K562 (cell line): ENCODE results near the gene OPRL1. TPM values are rescaled to one million over a fixed set of nuclear protein-coding genes. Genes with fewer than 3 reads are reported as not detected.

Source experiments
- ATAC-seq: fragments of 200-7000 bp; cut with Tn5 transposase; 3 replicates; pipeline ENCODE4 v1.9.1; 2020; ENCODE audit warnings: moderate library complexity
- BruUV-seq: library from RNA; stranded (reverse); fragments of 400-500 nt; replicated peaks from 2 replicates; lab custom pipeline; 2021; lab: Mats Ljungman, UMichigan
- CTCF ChIA-PET: fragments of 300-600 bp; formaldehyde crosslinking; extraction: SDS; loops from one replicate; lab custom pipeline; 2021; ENCODE audit warnings: low intra/inter-chr PET ratio; lab: Yijun Ruan, JAX
- POLR2A ChIA-PET: fragments of 300-600, 350-650 bp; sonication (Branson Sonifier 250); formaldehyde crosslinking; extraction: SDS; loops from one replicate; lab custom pipeline; 2021; ENCODE audit warnings: antibody characterized with exemption, inconsistent platforms; lab: Yijun Ruan, JAX
- DNase-seq, 4 experiments: peaks; one replicate each; pipeline versions ENCODE4 v3.0.0 to v3.0.0-alpha.2; 2011 to 2018; ENCODE audit warnings: low spot score in 3 of 4, mixed read lengths in 3 of 4; ENCODE audit errors: extremely low read depth in 1 of 4
- FAIRE-seq: peaks from 2 replicates; lab custom pipeline; 2011; peaks lifted over from hg19 to GRCh38; lab: Jason Lieb, UNC
- H2AFZ ChIP-seq: 2 replicates; pipeline ENCODE4 v1.6.0; 2011; ENCODE audit warnings: low read depth, low read length, control low read depth, inconsistent platforms
- H3K27ac ChIP-seq: fragments of 200-600 bp; 3 replicates; pipeline ENCODE4 v1.8.0; 2011; ENCODE audit warnings: low read depth, mild to moderate bottlenecking, control low read depth, inconsistent platforms, low read length, moderate library complexity, mixed read lengths; ENCODE audit errors: extremely low read depth
- H3K27me3 ChIP-seq, 2 experiments: fragments of 300-600 bp in 1 of 2; 2 replicates in 1 of 2; 3 replicates in 1 of 2; pipeline versions ENCODE4 v1.6.0 to v1.8.0; 2011; ENCODE audit warnings: inconsistent platforms in 2 of 2, low read length in 2 of 2, mild to moderate bottlenecking in 1 of 2, mixed read lengths in 1 of 2, moderate library complexity in 1 of 2; ENCODE audit not compliant: control insufficient read depth in 2 of 2, insufficient read depth in 2 of 2
- H3K36me3 ChIP-seq: fragments of 300-600 bp; 3 replicates; pipeline ENCODE4 v1.8.0; 2011; ENCODE audit warnings: mild to moderate bottlenecking, low read length, inconsistent platforms; ENCODE audit not compliant: control insufficient read depth, insufficient read depth
- H3K4me1 ChIP-seq, 2 experiments: fragments of 200-600 bp in 1 of 2; replicated peaks in 1 of 2; 2 replicates in 1 of 2; 3 replicates in 1 of 2; pipeline versions ENCODE4 v1.5.1 to v1.8.0; 2011; ENCODE audit warnings: inconsistent platforms in 2 of 2, low read length in 2 of 2, mild to moderate bottlenecking in 1 of 2, mixed read lengths in 1 of 2, moderate library complexity in 1 of 2; ENCODE audit not compliant: control insufficient read depth in 2 of 2, insufficient read depth in 2 of 2
- H3K4me2 ChIP-seq: 2 replicates; pipeline ENCODE4 v1.6.1; 2011; ENCODE audit warnings: low read length, control low read depth, inconsistent platforms, mixed read lengths; ENCODE audit not compliant: insufficient read depth
- H3K4me3 ChIP-seq: fragments of 200-600 bp; sonication (generic), shearing (Covaris generic); 2 replicates; pipeline ENCODE4 v1.5.1; 2016; ENCODE audit warnings: control low read depth, inconsistent platforms
- H3K79me2 ChIP-seq: fragments of 200-600 bp; 3 replicates; pipeline ENCODE4 v1.8.0; 2011; ENCODE audit warnings: low read length, inconsistent platforms; ENCODE audit not compliant: control insufficient read depth, insufficient read depth
- H3K9ac ChIP-seq, 2 experiments: 2 replicates each; pipeline versions ENCODE4 v1.6.0 to v1.6.1; 2011; ENCODE audit warnings: low read depth in 2 of 2, low read length in 2 of 2, control low read depth in 1 of 2, inconsistent platforms in 1 of 2, mild to moderate bottlenecking in 1 of 2, mixed read lengths in 1 of 2; ENCODE audit not compliant: insufficient read depth in 1 of 2
- H3K9me1 ChIP-seq: one replicate; pipeline ENCODE4 v1.6.0; 2011; ENCODE audit warnings: inconsistent platforms, mild to moderate bottlenecking, low read length, moderate library complexity; ENCODE audit not compliant: control insufficient read depth, insufficient read depth
- H3K9me3 ChIP-seq: replicated peaks from 2 replicates; pipeline ENCODE4 v1.5.1; 2011; ENCODE audit warnings: low read depth, low read length, inconsistent platforms; ENCODE audit not compliant: control insufficient read depth, insufficient read depth
- H4K20me1 ChIP-seq: replicated peaks from 2 replicates; pipeline ENCODE4 v1.6.1; 2011; ENCODE audit warnings: low read length, inconsistent platforms, mixed read lengths; ENCODE audit not compliant: control insufficient read depth, insufficient read depth
- BHLHE40 ChIP-seq: IDR thresholded peaks from 2 replicates; pipeline ENCODE4 v1.6.1; 2011; ENCODE audit warnings: low read length, improper control_type of control experiment
- BRD9 ChIP-seq: fragments of 450-650 bp; IDR thresholded peaks from 2 replicates; pipeline ENCODE4 v1.6.1; 2018; ENCODE audit warnings: low read depth; ENCODE audit not compliant: partially characterized antibody
- CTCFL ChIP-seq: IDR thresholded peaks from 2 replicates; pipeline ENCODE4 v1.6.1; 2011; ENCODE audit warnings: borderline replicate concordance, low read depth, mild to moderate bottlenecking, moderate library complexity, low read length; ENCODE audit not compliant: insufficient read depth, poor library complexity, severe bottlenecking
- L3MBTL2 ChIP-seq: fragments of 450-650 bp; IDR thresholded peaks from 2 replicates; pipeline ENCODE4 v1.6.1; 2016; ENCODE audit warnings: mild to moderate bottlenecking, moderate library complexity
- POLR2G ChIP-seq: fragments of 200-400 bp; formaldehyde crosslinking; IDR thresholded peaks from 2 replicates; pipeline ENCODE4 v1.6.1; 2017; ENCODE audit warnings: low read depth, mild to moderate bottlenecking, antibody characterized with exemption, low read length, moderate library complexity
- RAD21 ChIP-seq, 2 experiments: fragments of 250-450 bp in 1 of 2; fragments of 450-650 bp in 1 of 2; sonication (Bioruptor Pico) in 1 of 2; formaldehyde crosslinking in 1 of 2; IDR thresholded peaks in 1 of 2; conservative IDR thresholded peaks in 1 of 2; 2 replicates each; pipeline versions ENCODE4 v1.4.0 to v1.8.0; 2020 to 2022; ENCODE audit warnings: mild to moderate bottlenecking in 2 of 2, moderate library complexity in 1 of 2
- SMC3 ChIP-seq: conservative IDR thresholded peaks from 2 replicates; pipeline ENCODE4 v1.6.1; 2011; ENCODE audit warnings: low read depth, low read length, improper control_type of control experiment; ENCODE audit not compliant: insufficient read depth
- ZBTB7A ChIP-seq: IDR thresholded peaks from 2 replicates; pipeline ENCODE4 v1.6.1; 2011; ENCODE audit warnings: low read depth, mild to moderate bottlenecking, low read length, moderate library complexity, borderline replicate concordance; ENCODE audit not compliant: control insufficient read depth
- WGBS: fragments of 100-300 bp; shearing (Covaris generic); methylation state at CpG from one replicate; pipeline ENCODE4 v1.1.6; 2016; ENCODE audit warnings: low coverage, mixed read lengths; ENCODE audit not compliant: insufficient coverage; ENCODE audit errors: missing lambda C conversion rate; 5-methylcytosine and 5-hydroxymethylcytosine counted together
- in situ Hi-C: fragments of 300-500 bp; cut with MboI; formaldehyde crosslinking; loops from 4 replicates; pipeline ENCODE4 v1.15.0; 2018; ENCODE audit warnings: inconsistent platforms, mixed read lengths
- intact Hi-C: fragments of 100-400 bp; cut with micrococcal nuclease; formaldehyde crosslinking; loops from 2 replicates; pipeline ENCODE4 v1.14.2; 2022
- polyA plus RNA-seq, 8 experiments: library from polyadenylated mRNA; depleted of rRNA in 4 of 8; stranded (reverse) in 5 of 8; unstranded in 3 of 8; fragments of >200 nt; fragmentation: Nextera tagmentation in 2 of 8; fragmentation: Illumina TruSeq in 1 of 8; extraction: Ambion mirVana in 2 of 8; extraction: Trizol in 1 of 8; gene quantifications; 2 replicates each; pipeline versions ENCODE4 v1.2.1 to v1.2.3, GENCODE V29; 2011 to 2014; ENCODE audit warnings: inconsistent platforms in 1 of 8, missing spikeins in 1 of 8
- total RNA-seq, 7 experiments: library from RNA; depleted of rRNA in 6 of 7; stranded (reverse); fragments of >200 nt in 6 of 7; fragmentation: Illumina TruSeq in 2 of 7; extraction: Trizol in 2 of 7; gene quantifications; 2 replicates each; pipeline versions ENCODE4 v1.2.1 to v1.2.3, GENCODE V29; 2011 to 2021; ENCODE audit warnings: low replicate concordance in 1 of 7
- TF ChIP-seq, protein P1 (sequence below), 3 experiments: IDR thresholded peaks in 2 of 3; conservative IDR thresholded peaks in 1 of 3; 2 replicates each; pipeline ENCODE4 v1.5.1; 2011 to 2012; ENCODE audit warnings: low read length in 3 of 3, mild to moderate bottlenecking in 3 of 3, control low read depth in 2 of 3, improper control_type of control experiment in 1 of 3, inconsistent platforms in 1 of 3, low read depth in 1 of 3, mixed read lengths in 1 of 3, moderate library complexity in 1 of 3; ENCODE audit not compliant: insufficient read depth in 2 of 3
- TF ChIP-seq, protein P2 (sequence below): sonication (generic); formaldehyde crosslinking; IDR thresholded peaks from 2 replicates; pipeline ENCODE4 v1.9.0; 2022; ENCODE audit warnings: mild to moderate bottlenecking, missing genetic modification reagents
- TF ChIP-seq, protein P3 (sequence below): sonication (generic); formaldehyde crosslinking; IDR thresholded peaks from 2 replicates; pipeline ENCODE4 v1.5.0; 2020; ENCODE audit warnings: missing genetic modification reagents
- TF ChIP-seq, protein P4 (sequence below): fragments of 450-650 bp; IDR thresholded peaks from 2 replicates; pipeline ENCODE4 v1.6.1; 2018; ENCODE audit warnings: mild to moderate bottlenecking, low read depth; ENCODE audit not compliant: partially characterized antibody

Gene OPRL1
- total and polyA plus RNA-seq, 9 of the 15 experiments (the other 6 are each of a cell fraction or from before 2014, with no cell fraction given) = 0.06 to 0.33 (median 0.11) TPM; not detected in 2

GRCh38 chr20:64069614-64070243, 10.2 kb upstream of the OPRL1 start:
- Histone ChIP-seq H3K4me2 (no peak overlapping the region), H3K9ac (peak overlapping the region in 1 of 2 experiments; percentile 14; a peak in 2 of 4 replicates), H3K4me3 (no peak overlapping the region), H4K20me1 (no peaks in the 10 kb centered on the region), H3K9me1 (peaks cover 3% of the 10 kb centered on the region), H3K27ac (no peak overlapping the region), H3K36me3 (peaks cover 8% of the 10 kb centered on the region; the same call in 1 of the 3 replicates), H2AFZ (no peak overlapping the region), H3K79me2 (no peaks in the 10 kb centered on the region), H3K4me1 (peaks cover 20 to 93% of the 10 kb centered on the region in 2 experiments), H3K9me3 (no peaks in the 10 kb centered on the region), H3K27me3 (no peaks in the 10 kb centered on the region)
- ChIA-PET POLR2A (interaction anchor here (0.6 kb wide), 1 partner anchor 1000 kb away, joined by 3 read pairs; no protein-coding TSS in a partner anchor), CTCF (no interaction called here)
- DNase-seq (peak in 3 of 4 experiments; percentile 57 to 70 (median 63)), ATAC-seq (peak; percentile 69), FAIRE-seq (peak; percentile 76)
- in situ Hi-C loops = no loop called here
- WGBS = 32% methylated on average over 14 of the region's 14 CpGs
- BruUV-seq = no TSS peak
- intact Hi-C loops = no loop called here
- peak; percentile 53 for TF ChIP-seq CTCFL
- TF ChIP-seq RAD21 (CRISPR knock-in tag; conservative IDR thresholded peaks at IDR 0.05 in 1 of 2, IDR thresholded peaks at IDR 0.05 in 1 of 2) = peak in 1 of 2 experiments; percentile 41; a peak in 2 of 4 replicates
- TF ChIP-seq BRD9 = no peak
- peak; percentile 54; the same call in 1 of the 2 replicates for TF ChIP-seq ZBTB7A
- peak; percentile 28; the same call in 1 of the 2 replicates for TF ChIP-seq L3MBTL2
- TF ChIP-seq, protein P1, sequence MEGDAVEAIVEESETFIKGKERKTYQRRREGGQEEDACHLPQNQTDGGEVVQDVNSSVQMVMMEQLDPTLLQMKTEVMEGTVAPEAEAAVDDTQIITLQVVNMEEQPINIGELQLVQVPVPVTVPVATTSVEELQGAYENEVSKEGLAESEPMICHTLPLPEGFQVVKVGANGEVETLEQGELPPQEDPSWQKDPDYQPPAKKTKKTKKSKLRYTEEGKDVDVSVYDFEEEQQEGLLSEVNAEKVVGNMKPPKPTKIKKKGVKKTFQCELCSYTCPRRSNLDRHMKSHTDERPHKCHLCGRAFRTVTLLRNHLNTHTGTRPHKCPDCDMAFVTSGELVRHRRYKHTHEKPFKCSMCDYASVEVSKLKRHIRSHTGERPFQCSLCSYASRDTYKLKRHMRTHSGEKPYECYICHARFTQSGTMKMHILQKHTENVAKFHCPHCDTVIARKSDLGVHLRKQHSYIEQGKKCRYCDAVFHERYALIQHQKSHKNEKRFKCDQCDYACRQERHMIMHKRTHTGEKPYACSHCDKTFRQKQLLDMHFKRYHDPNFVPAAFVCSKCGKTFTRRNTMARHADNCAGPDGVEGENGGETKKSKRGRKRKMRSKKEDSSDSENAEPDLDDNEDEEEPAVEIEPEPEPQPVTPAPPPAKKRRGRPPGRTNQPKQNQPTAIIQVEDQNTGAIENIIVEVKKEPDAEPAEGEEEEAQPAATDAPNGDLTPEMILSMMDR (IDR thresholded peaks at IDR 0.05 in 2 of 3, conservative IDR thresholded peaks at IDR 0.05 in 1 of 3; ENCODE audit: insufficient read depth in 2 of 3, low read depth in 1 of 3, low read length in 3 of 3) = peak; percentile 69 to 81 (median 72); a peak in 5 of 6 replicates
- peak; percentile 44; the same call in 1 of the 2 replicates for TF ChIP-seq SMC3
- TF ChIP-seq, protein P2, sequence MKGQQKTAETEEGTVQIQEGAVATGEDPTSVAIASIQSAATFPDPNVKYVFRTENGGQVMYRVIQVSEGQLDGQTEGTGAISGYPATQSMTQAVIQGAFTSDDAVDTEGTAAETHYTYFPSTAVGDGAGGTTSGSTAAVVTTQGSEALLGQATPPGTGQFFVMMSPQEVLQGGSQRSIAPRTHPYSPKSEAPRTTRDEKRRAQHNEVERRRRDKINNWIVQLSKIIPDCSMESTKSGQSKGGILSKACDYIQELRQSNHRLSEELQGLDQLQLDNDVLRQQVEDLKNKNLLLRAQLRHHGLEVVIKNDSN (CRISPR knock-in tag) = peak; percentile 80
- peak; percentile 40; the same call in 1 of the 2 replicates for TF ChIP-seq BHLHE40
- TF ChIP-seq POLR2G = peak; percentile 32; the same call in 1 of the 2 replicates
- TF ChIP-seq, protein P3, sequence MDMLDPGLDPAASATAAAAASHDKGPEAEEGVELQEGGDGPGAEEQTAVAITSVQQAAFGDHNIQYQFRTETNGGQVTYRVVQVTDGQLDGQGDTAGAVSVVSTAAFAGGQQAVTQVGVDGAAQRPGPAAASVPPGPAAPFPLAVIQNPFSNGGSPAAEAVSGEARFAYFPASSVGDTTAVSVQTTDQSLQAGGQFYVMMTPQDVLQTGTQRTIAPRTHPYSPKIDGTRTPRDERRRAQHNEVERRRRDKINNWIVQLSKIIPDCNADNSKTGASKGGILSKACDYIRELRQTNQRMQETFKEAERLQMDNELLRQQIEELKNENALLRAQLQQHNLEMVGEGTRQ = peak; percentile 34; the same call in 1 of the 2 replicates
- TF ChIP-seq, protein P4, sequence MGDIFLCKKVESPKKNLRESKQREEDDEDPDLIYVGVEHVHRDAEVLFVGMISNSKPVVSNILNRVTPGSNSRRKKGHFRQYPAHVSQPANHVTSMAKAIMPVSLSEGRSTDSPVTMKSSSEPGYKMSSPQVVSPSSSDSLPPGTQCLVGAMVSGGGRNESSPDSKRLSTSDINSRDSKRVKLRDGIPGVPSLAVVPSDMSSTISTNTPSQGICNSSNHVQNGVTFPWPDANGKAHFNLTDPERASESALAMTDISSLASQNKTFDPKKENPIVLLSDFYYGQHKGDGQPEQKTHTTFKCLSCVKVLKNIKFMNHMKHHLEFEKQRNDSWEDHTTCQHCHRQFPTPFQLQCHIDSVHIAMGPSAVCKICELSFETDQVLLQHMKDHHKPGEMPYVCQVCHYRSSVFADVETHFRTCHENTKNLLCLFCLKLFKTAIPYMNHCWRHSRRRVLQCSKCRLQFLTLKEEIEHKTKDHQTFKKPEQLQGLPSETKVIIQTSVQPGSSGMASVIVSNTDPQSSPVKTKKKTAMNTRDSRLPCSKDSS = no peak
